ENCODE data around the gene PSMB5. TPM values are rescaled to one million over a fixed set of nuclear protein-coding genes. Genes with fewer than 3 reads are reported as not detected.

Gene PSMB5
- total and polyA plus RNA-seq, 2 of the 13 experiments (the other 11 are each of a cell fraction or from before 2014, with no cell fraction given): 705 to 871 TPM

GRCh38 chr14:23071244-23071920 is 36.7 kb upstream of the PSMB5 start (continued):
- no peak for TF ChIP-seq ARID3A (IDR thresholded peaks at IDR 0.05; ENCODE audit: low read depth, low read length)
- no peak for TF ChIP-seq FOXO4 (CRISPR knock-in tag; conservative IDR thresholded peaks at IDR 0.05)
- TF ChIP-seq ZNF570 (CRISPR knock-in tag; IDR thresholded peaks at IDR 0.05; ENCODE audit: borderline replicate concordance): no peak
- no peak for TF ChIP-seq SMAD9 (CRISPR knock-in tag; IDR thresholded peaks at IDR 0.05)
- no peak; the same call in 1 of the 2 replicates for TF ChIP-seq ZNF558 (CRISPR knock-in tag; IDR thresholded peaks at IDR 0.05; ENCODE audit: borderline replicate concordance)
- no peak for TF ChIP-seq SCMH1 (CRISPR knock-in tag; IDR thresholded peaks at IDR 0.05; ENCODE audit: borderline replicate concordance)
- TF ChIP-seq KLF9 (CRISPR knock-in tag; IDR thresholded peaks at IDR 0.05; ENCODE audit: low read depth): 0 out of 2 replicates have a peak, but pooled peaks have one; percentile 48
- peak; percentile 64; the same call in 1 of the 2 replicates for TF ChIP-seq ZNF709 (CRISPR knock-in tag; IDR thresholded peaks at IDR 0.05)
- 0 out of 2 replicates have a peak, but pooled peaks have one; percentile 39 for TF ChIP-seq ZSCAN20 (CRISPR knock-in tag; IDR thresholded peaks at IDR 0.05; ENCODE audit: borderline replicate concordance)
- no peak for TF ChIP-seq CEBPB (IDR thresholded peaks at IDR 0.05; ENCODE audit: borderline replicate concordance, low read depth, low read length)
- peak; percentile 96 for TF ChIP-seq POLR2AphosphoS2 (IDR thresholded peaks at IDR 0.05; ENCODE audit: low read depth, low read length)
- TF ChIP-seq RFX5 (IDR thresholded peaks at IDR 0.05; ENCODE audit: low read depth, low read length): peak; percentile 51; the same call in 1 of the 2 replicates
- TF ChIP-seq TP53 (CRISPR knock-in tag; conservative IDR thresholded peaks at IDR 0.05): no peak
- TF ChIP-seq KMT2B (CRISPR knock-in tag; IDR thresholded peaks at IDR 0.05): peak; percentile 82
- TF ChIP-seq TFE3 (CRISPR knock-in tag; IDR thresholded peaks at IDR 0.05): peak; percentile 45; the same call in 1 of the 2 replicates
- TF ChIP-seq HDAC2 (CRISPR knock-in tag; IDR thresholded peaks at IDR 0.05): peak; percentile 81
- no peak for TF ChIP-seq MTF1 (CRISPR knock-in tag; IDR thresholded peaks at IDR 0.05)
- TF ChIP-seq ZNF644 (CRISPR knock-in tag; IDR thresholded peaks at IDR 0.05; ENCODE audit: low read depth): peak; percentile 94
- TF ChIP-seq CEBPZ (IDR thresholded peaks at IDR 0.05; ENCODE audit: low read length): no peak
- peak; percentile 88 for TF ChIP-seq SIN3A (IDR thresholded peaks at IDR 0.05; ENCODE audit: borderline replicate concordance, low read depth, low read length)
- peak; percentile 93; the same call in 1 of the 2 replicates for TF ChIP-seq ZNF235 (CRISPR knock-in tag; IDR thresholded peaks at IDR 0.05; ENCODE audit: borderline replicate concordance)
- peak; percentile 80 for TF ChIP-seq SRSF1 (optimal IDR thresholded peaks at IDR 0.05; ENCODE audit: low read depth, low read length)
- peak; percentile 22; the same call in 1 of the 2 replicates for TF ChIP-seq JUNB (CRISPR knock-in tag; IDR thresholded peaks at IDR 0.05; ENCODE audit: borderline replicate concordance)
